ENCODE results near the gene KCNT2.

DNA sequence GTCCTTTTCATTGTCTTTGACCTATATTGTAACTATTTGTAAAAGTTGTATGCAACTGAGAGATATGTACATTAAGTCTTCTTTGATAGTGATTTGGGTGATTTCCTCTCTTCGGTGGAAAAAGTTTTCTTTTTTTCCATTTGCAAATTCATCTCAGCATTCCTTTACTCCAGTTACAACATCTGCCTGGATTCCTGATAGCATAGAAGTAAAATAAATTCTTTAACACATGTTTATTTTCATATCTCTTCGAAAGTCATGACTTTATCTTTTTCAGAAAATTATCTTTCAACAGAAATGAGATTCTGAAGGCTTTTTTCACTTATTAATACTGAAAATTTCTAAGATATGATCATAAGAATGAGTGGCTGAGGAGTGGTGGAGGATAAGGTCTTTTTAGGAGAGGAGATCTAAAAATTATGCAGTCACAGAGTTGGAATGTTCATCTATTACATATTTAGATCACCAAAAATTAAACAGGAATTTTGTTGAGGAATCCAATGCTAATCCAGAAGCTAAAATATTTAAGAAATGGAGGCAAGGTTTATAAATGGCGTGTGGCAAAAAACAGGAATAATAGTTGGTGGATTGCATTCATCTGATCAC, 400.5 kb downstream of the KCNT2 start:
- TF ChIP-seq CTCF (IDR thresholded peaks at IDR 0.05) (no peak), POLR2AphosphoS5 (IDR thresholded peaks at IDR 0.05) (no peak)
